SJCRH30 (cell line): ENCODE results near the gene BCL2L11. TPM values are rescaled to one million over a fixed set of nuclear protein-coding genes. Genes with fewer than 3 reads are reported as not detected.

Source experiments
- DNase-seq, 2 experiments: peaks; one replicate each; pipeline ENCODE4 v3.0.0-alpha.2; 2015 to 2020
- H3K27ac ChIP-seq: fragments of 250-450 bp; sonication (Bioruptor Pico); 2 replicates; pipeline ENCODE4 v1.5.1; 2020; ENCODE audit warnings: mild to moderate bottlenecking, moderate library complexity
- H3K27me3 ChIP-seq: fragments of 250-450 bp; sonication (Bioruptor Pico); 2 replicates; pipeline ENCODE4 v1.5.1; 2020; ENCODE audit warnings: mild to moderate bottlenecking, moderate library complexity
- H3K36me3 ChIP-seq: fragments of 250-450 bp; sonication (Bioruptor Pico); 2 replicates; pipeline ENCODE4 v1.5.1; 2020; ENCODE audit warnings: mild to moderate bottlenecking, moderate library complexity
- H3K4me1 ChIP-seq: fragments of 250-450 bp; sonication (Bioruptor Pico); 2 replicates; pipeline ENCODE4 v1.5.1; 2020; ENCODE audit warnings: mild to moderate bottlenecking, moderate library complexity
- H3K4me3 ChIP-seq: fragments of 250-450 bp; sonication (Bioruptor Pico); 2 replicates; pipeline ENCODE4 v1.5.1; 2020; ENCODE audit warnings: mild to moderate bottlenecking, moderate library complexity
- H3K9me3 ChIP-seq: fragments of 250-450 bp; sonication (Bioruptor Pico); replicated peaks from 2 replicates; pipeline ENCODE4 v1.5.1; 2020; ENCODE audit warnings: mild to moderate bottlenecking, moderate library complexity
- total RNA-seq: library from RNA; depleted of rRNA; stranded (reverse); fragments of >200 nt; shearing (Covaris generic); gene quantifications from 2 replicates; pipeline ENCODE4 v1.2.3, GENCODE V29; 2014

BCL2L11 gene
- total RNA-seq, 1 experiment from 2014 or later, result 13.7 TPM

- DNase-seq, result no peak
- no peaks in the 10 kb centered on the region for H3K36me3 ChIP-seq
Observed at GRCh38 chr2:111108745-111109271, 11.9 kb upstream of the BCL2L11 start.

DNA sequence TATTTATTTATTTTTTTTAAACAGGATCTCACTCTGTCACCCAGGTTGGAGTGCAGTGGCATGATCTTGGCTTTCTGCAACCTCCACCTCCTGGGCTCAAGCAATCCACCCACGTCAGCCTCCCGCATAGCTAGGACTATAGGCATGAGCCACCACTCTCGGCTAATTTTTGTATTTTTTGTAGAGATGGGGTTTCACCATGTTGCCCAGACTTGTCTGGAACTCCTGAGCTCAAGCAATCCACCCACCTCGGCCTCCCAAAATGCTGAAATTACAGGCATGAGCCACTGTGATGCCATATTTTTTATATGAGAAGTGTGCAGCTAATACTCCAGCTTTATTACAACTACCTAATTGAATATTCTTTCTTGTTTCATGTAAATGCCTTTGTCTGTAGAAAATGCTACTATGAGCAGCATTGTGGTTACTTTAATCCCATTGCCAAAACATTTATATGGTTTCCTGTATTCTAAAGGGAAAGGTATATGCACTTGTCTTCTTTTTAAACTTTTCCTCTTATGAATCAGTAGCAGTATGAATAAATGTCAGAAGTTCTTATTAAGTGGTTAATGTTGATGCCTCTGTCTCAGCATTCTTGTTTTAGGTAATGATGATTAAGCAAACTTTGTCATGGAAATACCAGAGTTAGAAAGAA lies 9.5 kb upstream of the BCL2L11 start:
- Histone ChIP-seq H3K27ac (no peak overlapping the region), H3K4me3 (no peak overlapping the region), H3K36me3 (no peaks in the 10 kb centered on the region), H3K4me1 (no peaks in the 10 kb centered on the region), H3K27me3 (no peaks in the 10 kb centered on the region), H3K9me3 (no peaks in the 10 kb centered on the region)
- no peak for DNase-seq

More at GRCh38 chr2:111108745-111109271, 11.9 kb upstream of the BCL2L11 start:
- Histone ChIP-seq H3K4me1 (no peaks in the 10 kb centered on the region), H3K27ac (no peak overlapping the region), H3K4me3 (no peak overlapping the region), H3K9me3 (no peaks in the 10 kb centered on the region), H3K27me3 (no peaks in the 10 kb centered on the region)

- Histone ChIP-seq H3K4me3 (no peak overlapping the region), H3K36me3 (no peaks in the 10 kb centered on the region), H3K27me3 (no peaks in the 10 kb centered on the region), H3K4me1 (no peaks in the 10 kb centered on the region), H3K27ac (no peak overlapping the region), H3K9me3 (no peaks in the 10 kb centered on the region)
- DNase-seq, result no peak
Observed at GRCh38 chr2:111113838-111114237, 6.9 kb upstream of the BCL2L11 start.

GRCh38 chr2:111116011-111116746 lies 4.5 kb upstream of the BCL2L11 start:
- DNase-seq, result no peak
- Histone ChIP-seq H3K4me3 (no peak overlapping the region), H3K27ac (no peak overlapping the region), H3K9me3 (no peaks in the 10 kb centered on the region), H3K4me1 (no peaks in the 10 kb centered on the region), H3K27me3 (no peaks in the 10 kb centered on the region), H3K36me3 (no peaks in the 10 kb centered on the region)

- no peak overlapping the region for H3K4me3 ChIP-seq
- H3K27me3 ChIP-seq, result no peaks in the 10 kb centered on the region
- H3K4me1 ChIP-seq, result no peaks in the 10 kb centered on the region
- H3K36me3 ChIP-seq, result no peaks in the 10 kb centered on the region
- peak; percentile 77 to 85 for DNase-seq
- no peak overlapping the region for H3K27ac ChIP-seq
- H3K9me3 ChIP-seq, result no peaks in the 10 kb centered on the region
Observed at GRCh38 chr2:111116843-111117597, 3.7 kb upstream of the BCL2L11 start.

GRCh38 chr2:111117598-111118480 lies 2.9 kb upstream of the BCL2L11 start:
- H3K27ac ChIP-seq, result no peak overlapping the region
- H3K4me3 ChIP-seq, result no peak overlapping the region
- no peaks in the 10 kb centered on the region for H3K27me3 ChIP-seq
- no peaks in the 10 kb centered on the region for H3K36me3 ChIP-seq
- DNase-seq, result no peak
- no peaks in the 10 kb centered on the region for H3K4me1 ChIP-seq
- H3K9me3 ChIP-seq, result no peaks in the 10 kb centered on the region

- Histone ChIP-seq H3K4me3 (no peak overlapping the region), H3K27me3 (no peaks in the 10 kb centered on the region)
Observed at GRCh38 chr2:111118481-111118980, 2.2 kb upstream of the BCL2L11 start.

DNA sequence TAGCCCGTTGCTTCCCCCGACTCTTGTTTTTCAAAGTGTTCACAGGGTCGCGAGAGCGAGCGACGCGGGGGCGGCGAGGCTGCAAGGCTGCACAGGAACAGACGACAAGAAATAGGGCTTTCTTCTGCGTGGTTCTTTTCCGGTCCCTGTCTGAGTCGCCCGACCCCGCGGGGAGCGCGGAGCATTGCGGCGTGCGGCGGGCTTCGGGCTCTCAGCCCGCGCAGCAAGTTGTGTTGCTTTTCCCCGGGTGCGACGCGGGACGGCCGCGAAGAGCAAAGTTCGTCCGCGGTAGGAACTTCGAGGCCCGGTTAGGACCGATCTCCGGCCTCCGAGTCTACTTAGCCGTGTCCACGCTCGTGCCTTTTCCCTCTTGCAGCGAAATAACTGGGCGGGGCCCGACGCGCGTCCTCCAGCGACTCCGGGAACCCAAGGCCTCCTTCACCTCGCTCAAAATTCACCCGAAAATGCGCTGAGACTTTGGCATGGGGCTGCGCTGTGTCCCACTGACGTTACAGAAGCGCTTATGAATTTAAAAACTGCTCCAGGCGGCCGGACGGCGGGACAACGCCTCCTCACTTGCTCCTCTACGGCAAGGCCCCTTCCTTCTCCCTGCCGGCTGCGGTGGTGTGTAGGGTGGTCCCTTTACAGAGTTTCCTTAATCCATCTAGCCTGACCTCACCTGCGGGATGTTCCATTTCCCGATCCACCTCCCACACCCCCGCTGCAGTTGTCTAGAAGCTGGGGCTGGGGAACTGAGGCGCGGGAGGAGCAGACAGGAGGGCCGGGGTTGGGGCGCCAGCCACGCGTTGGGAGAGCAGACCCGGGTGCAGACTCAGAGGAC lies 1.5 kb upstream of the BCL2L11 start:
- no peak for DNase-seq
- H3K36me3 ChIP-seq, result no peaks in the 10 kb centered on the region; the same call in 1 of the 2 replicates
- H3K9me3 ChIP-seq, result no peaks in the 10 kb centered on the region
- no peaks in the 10 kb centered on the region for H3K4me1 ChIP-seq
- no peaks in the 10 kb centered on the region for H3K27me3 ChIP-seq
- H3K4me3 ChIP-seq, result no peak overlapping the region
- no peak overlapping the region for H3K27ac ChIP-seq

More at GRCh38 chr2:111118481-111118980, 2.2 kb upstream of the BCL2L11 start:
- no peaks in the 10 kb centered on the region for H3K9me3 ChIP-seq
- DNase-seq, result no peak
- H3K27ac ChIP-seq, result no peak overlapping the region
- no peaks in the 10 kb centered on the region for H3K4me1 ChIP-seq
- no peaks in the 10 kb centered on the region for H3K36me3 ChIP-seq

DNA sequence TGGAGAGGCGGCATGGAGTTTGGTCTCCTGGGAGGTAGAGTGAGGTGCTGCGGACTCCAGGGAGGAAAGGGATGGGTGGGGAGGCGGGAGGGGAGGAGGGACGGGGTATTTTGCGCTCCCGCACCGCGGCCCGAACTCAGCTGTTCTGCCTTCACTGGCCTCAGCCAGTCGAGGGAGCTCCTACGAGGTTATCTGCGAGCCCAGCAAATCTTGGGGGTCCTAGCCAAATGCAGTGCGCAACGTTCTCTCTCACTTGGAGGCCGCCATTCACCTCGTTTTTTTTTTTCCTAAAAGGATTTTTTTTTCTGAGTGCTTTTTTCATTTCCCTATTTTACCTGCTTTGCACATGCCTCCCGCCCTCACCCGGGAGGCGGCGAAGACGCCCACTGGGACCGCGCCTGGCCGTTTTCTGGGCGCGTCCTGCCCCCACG lies 877 bp upstream of the BCL2L11 start:
- Histone ChIP-seq H3K4me3 (peak overlapping the region; percentile 74), H3K9me3 (no peaks in the 10 kb centered on the region), H3K36me3 (peaks cover 4% of the 10 kb centered on the region), H3K27ac (no peak overlapping the region), H3K27me3 (no peaks in the 10 kb centered on the region), H3K4me1 (no peaks in the 10 kb centered on the region)
- DNase-seq, result no peak

DNA sequence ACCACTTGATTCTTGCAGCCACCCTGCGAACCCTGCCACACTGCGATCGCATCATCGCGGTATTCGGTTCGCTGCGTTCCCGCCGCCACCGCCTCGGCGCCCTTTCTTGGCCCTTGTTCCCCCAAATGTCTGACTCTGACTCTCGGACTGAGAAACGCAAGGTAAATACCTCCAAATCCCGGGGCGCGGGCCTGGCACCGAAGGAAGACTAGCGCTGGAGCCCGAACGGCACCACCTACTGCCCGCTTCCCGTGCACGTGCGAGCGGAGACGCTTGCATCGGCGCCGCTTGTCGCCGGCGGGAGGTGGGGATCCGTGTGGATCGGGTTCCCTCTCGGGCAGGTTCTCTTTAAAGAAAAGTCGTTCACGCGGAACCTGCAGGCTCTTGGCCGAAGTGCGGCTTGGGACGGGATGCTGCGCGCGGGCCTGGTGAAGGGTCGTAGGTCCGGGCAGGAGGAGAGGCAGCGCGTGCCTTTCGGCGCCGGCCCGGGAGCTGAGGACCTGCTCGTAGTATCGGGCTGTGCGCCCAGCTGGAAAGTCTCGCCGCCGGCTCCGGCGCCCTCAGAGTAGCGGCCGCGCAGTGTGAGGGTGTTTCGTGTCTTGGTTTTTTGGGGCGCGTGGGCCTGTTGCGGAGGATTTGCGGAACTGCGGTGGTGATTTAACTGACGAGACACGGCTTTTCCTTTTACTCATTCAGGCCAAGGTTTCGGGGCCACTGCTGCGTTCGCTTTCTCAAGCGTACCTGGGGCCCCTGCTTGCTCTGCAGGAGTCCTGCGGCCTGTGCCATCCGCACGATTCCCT lies 514 bp downstream of the BCL2L11 start:
- DNase-seq, result peak; percentile 49 to 60
- Histone ChIP-seq H3K9me3 (no peaks in the 10 kb centered on the region), H3K36me3 (peaks cover 10% of the 10 kb centered on the region), H3K4me3 (peak overlapping the region; percentile 74), H3K27me3 (no peaks in the 10 kb centered on the region), H3K4me1 (no peaks in the 10 kb centered on the region), H3K27ac (peak overlapping the region; percentile 48)

- Histone ChIP-seq H3K27me3 (no peaks in the 10 kb centered on the region), H3K36me3 (peaks cover 16% of the 10 kb centered on the region), H3K9me3 (no peaks in the 10 kb centered on the region), H3K27ac (no peak overlapping the region), H3K4me1 (no peaks in the 10 kb centered on the region), H3K4me3 (peak overlapping the region; percentile 74)
- peak; percentile 87 to 92 for DNase-seq
Observed at GRCh38 chr2:111121828-111122630, 1.3 kb downstream of the BCL2L11 start.
